Progenitor cell of endocrine pancreas (in vitro differentiated cells): ENCODE results near the gene SYT15B. TPM values are rescaled to one million over a fixed set of nuclear protein-coding genes. Genes with fewer than 3 reads are reported as not detected.
A peak's percentile ranks its signal among the peaks of the same experiment; 100 is the strongest.
"Not testable (repeated sequence)": the region's sequence is repeated elsewhere in the genome, so short reads cannot be mapped to it uniquely, and the experiment has no call there.

ENCODE experiments used
- DNase-seq: peaks from one replicate; pipeline ENCODE4 v3.0.0; 2021; ENCODE audit warnings: low spot score; ENCODE audit not compliant: unreplicated experiment
- H3K27ac Mint-ChIP-seq: 2 replicates; pipeline ENCODE4 v1.8.0; 2021; ENCODE audit warnings: mild to moderate bottlenecking, moderate library complexity, mixed read lengths
- H3K27me3 Mint-ChIP-seq: 2 replicates; pipeline ENCODE4 v1.8.0; 2021; ENCODE audit warnings: mixed read lengths
- H3K36me3 Mint-ChIP-seq: 2 replicates; pipeline ENCODE4 v1.8.0; 2022; ENCODE audit warnings: mixed read lengths; ENCODE audit not compliant: insufficient read depth
- H3K4me1 Mint-ChIP-seq: 2 replicates; pipeline ENCODE4 v1.8.0; 2021; ENCODE audit warnings: low read depth, mixed read lengths
- H3K4me3 Mint-ChIP-seq: 2 replicates; pipeline ENCODE4 v1.8.0; 2021; ENCODE audit warnings: low read depth, mild to moderate bottlenecking, moderate library complexity, mixed read lengths
- H3K9me3 Mint-ChIP-seq: 2 replicates; pipeline ENCODE4 v1.8.0; 2021; ENCODE audit warnings: low read depth, mixed read lengths
- total RNA-seq: library from RNA; stranded (reverse); gene quantifications from 2 replicates; pipeline ENCODE4 v1.2.1, GENCODE V29; 2021

The SYT15B gene
- total RNA-seq, 1 donor from 2014 or later = 0.36 TPM

GRCh38 chr10:47753871-47754270, 9.5 kb downstream of the SYT15B start:
- not testable (repeated sequence) for H3K27me3 Mint-ChIP-seq, H3K36me3 Mint-ChIP-seq, H3K9me3 Mint-ChIP-seq, H3K27ac Mint-ChIP-seq, H3K4me1 Mint-ChIP-seq, H3K4me3 Mint-ChIP-seq, DNase-seq

DNA sequence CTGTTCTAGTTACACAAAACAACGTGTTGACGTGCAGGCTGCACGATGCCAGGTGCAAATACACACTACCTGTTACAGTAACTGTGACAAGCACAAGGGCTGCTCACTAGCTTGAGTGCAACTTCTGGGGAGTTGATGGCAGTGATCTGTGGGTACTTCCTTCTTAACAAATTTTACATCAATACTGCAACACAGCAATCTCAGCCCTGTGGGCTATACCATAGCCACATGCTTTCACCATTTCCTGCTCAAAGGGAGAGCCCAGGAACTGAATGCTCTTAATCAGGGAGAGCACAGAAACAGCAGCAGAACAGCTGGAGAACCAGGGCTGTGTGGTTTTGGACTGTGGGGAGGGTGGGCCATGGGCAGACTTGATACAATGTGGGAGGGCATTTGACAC, 10.2 kb downstream of the SYT15B start:
- not testable (repeated sequence) for H3K9me3 Mint-ChIP-seq, H3K27me3 Mint-ChIP-seq, H3K36me3 Mint-ChIP-seq, DNase-seq, H3K4me3 Mint-ChIP-seq, H3K4me1 Mint-ChIP-seq, H3K27ac Mint-ChIP-seq

GRCh38 chr10:47751821-47752220, 11.6 kb downstream of the SYT15B start:
- H3K4me3 Mint-ChIP-seq, DNase-seq, H3K36me3 Mint-ChIP-seq, H3K4me1 Mint-ChIP-seq, H3K27ac Mint-ChIP-seq, H3K27me3 Mint-ChIP-seq, H3K9me3 Mint-ChIP-seq: not testable (repeated sequence)

GRCh38 chr10:47750360-47750759, 13.0 kb downstream of the SYT15B start:
- not testable (repeated sequence) for H3K4me1 Mint-ChIP-seq, H3K9me3 Mint-ChIP-seq, DNase-seq, H3K4me3 Mint-ChIP-seq, H3K27me3 Mint-ChIP-seq, H3K36me3 Mint-ChIP-seq, H3K27ac Mint-ChIP-seq

GRCh38 chr10:47746780-47747376, 16.5 kb downstream of the SYT15B start:
- H3K27ac Mint-ChIP-seq, H3K27me3 Mint-ChIP-seq, H3K4me3 Mint-ChIP-seq, H3K9me3 Mint-ChIP-seq, DNase-seq, H3K36me3 Mint-ChIP-seq, H3K4me1 Mint-ChIP-seq: not testable (repeated sequence)

- not testable (repeated sequence) for H3K4me1 Mint-ChIP-seq, H3K36me3 Mint-ChIP-seq, H3K27ac Mint-ChIP-seq, H3K27me3 Mint-ChIP-seq, DNase-seq, H3K9me3 Mint-ChIP-seq, H3K4me3 Mint-ChIP-seq
These were observed 18.5 kb downstream of the SYT15B start for GRCh38 chr10:47744881-47745280.

DNA sequence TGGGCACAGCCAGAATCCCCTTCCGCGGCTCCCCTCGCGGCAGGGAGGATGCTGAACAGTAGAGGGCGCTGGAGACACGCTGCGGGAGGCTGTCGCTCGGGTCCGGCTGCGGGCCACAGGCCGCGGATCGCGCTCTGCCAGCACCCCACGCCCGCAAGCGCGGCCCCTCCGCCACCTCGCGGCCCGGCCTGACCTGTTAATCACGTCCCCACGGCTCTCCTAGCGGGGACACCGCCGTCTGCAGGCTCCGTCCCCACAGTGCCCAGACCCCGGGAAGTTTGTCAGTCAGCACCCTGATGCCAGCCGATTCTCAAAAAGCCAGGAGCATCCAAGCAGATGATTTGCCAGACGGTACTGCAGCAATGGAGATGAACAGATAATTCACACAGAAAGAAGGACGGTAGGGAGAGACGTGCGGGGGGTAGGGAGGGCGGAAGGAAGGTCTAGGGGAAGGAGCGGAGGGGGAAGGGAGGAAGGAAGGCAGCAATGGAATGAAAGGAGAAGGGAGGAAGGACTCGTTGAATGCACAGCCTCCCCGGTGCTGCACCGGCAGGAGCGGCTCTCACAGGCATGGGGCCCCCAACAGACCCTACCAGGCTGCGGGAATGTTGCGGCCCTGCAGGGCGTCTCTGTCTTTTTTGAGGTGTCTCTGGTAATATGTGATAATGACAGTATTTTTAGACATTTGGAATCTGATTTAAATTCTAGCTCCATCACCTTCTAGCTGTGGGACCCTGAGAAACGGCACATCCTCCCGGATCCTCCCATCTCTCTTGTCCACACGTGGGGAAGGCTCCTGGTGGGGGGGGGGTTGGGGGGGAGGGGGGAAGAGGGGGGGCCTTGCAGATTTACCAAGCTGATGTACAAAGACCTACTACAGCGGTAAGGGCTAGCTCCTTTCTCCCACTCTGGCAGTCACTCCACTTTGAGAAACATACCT, 19.5 kb downstream of the SYT15B start:
- peak overlapping the region; percentile 19 for H3K4me3 Mint-ChIP-seq
- DNase-seq = peak; percentile 36
- H3K36me3 Mint-ChIP-seq, H3K27me3 Mint-ChIP-seq, H3K27ac Mint-ChIP-seq, H3K4me1 Mint-ChIP-seq, H3K9me3 Mint-ChIP-seq: not testable (repeated sequence)

DNA sequence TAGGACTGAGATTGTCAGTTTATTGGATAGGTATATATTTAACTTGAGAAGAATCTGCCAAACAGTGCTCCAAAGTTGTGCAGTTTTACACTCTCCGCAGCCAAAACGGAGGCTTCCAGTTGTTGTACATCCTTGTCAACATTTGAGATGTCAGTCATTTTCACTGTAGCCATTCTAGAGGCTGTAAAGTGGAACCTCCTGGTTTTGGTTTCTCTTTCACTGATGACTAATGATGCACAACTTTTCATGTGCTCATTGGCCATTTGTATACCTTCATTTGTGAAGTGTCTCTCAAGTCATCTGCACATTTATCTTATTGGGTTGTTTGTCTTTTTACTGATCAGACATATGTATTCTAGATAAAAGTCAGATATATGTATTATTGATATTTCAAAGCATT, 22.5 kb downstream of the SYT15B start:
- H3K27ac Mint-ChIP-seq, DNase-seq, H3K9me3 Mint-ChIP-seq, H3K36me3 Mint-ChIP-seq, H3K4me1 Mint-ChIP-seq, H3K4me3 Mint-ChIP-seq, H3K27me3 Mint-ChIP-seq: not testable (repeated sequence)

DNA sequence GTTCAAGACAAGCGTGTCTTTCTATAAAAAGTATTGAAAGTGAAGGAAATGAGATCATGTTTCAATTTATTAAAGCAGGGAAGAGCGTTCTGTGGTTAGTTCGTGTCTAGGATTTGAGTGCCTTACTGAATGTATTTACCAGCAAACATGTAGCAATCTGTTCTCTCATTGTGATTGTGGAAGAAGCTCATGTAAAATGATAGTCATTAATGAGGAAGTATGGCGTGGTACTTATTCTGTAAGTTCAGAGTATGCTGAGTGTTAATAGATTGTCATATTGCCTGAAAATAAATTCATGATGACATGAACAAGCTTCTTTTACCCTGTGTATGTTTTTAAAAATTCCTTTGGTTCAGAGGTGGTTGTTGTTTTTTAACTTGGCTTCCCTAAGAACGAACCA, 32.5 kb downstream of the SYT15B start:
- not testable (repeated sequence) for H3K27ac Mint-ChIP-seq, DNase-seq, H3K4me1 Mint-ChIP-seq, H3K4me3 Mint-ChIP-seq, H3K27me3 Mint-ChIP-seq, H3K9me3 Mint-ChIP-seq, H3K36me3 Mint-ChIP-seq

DNA sequence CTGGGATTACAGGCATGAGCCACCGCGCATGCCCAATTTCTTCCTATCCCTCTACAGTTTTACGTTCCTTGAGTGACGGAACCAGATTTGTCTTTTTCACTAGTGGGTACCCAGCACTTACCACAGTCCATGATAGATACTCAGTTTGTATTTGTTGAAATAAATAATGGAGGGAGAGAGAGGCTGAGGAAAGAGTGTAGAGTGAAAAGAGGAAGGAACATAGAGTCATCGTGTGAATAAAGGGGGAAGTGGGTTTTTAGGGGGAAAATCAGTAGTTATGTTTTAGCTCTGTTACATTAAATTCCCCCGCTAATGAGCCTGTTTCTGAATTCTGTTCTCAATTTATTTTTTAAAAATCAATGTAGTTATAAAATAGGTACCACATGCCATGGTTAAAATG, 37.7 kb downstream of the SYT15B start:
- H3K27ac Mint-ChIP-seq, H3K9me3 Mint-ChIP-seq, H3K27me3 Mint-ChIP-seq, H3K4me3 Mint-ChIP-seq, H3K36me3 Mint-ChIP-seq, H3K4me1 Mint-ChIP-seq, DNase-seq: not testable (repeated sequence)

GRCh38 chr10:47725047-47725446, 38.3 kb downstream of the SYT15B start:
- DNase-seq, H3K9me3 Mint-ChIP-seq, H3K27ac Mint-ChIP-seq, H3K27me3 Mint-ChIP-seq, H3K36me3 Mint-ChIP-seq, H3K4me3 Mint-ChIP-seq, H3K4me1 Mint-ChIP-seq: not testable (repeated sequence)

- H3K9me3 Mint-ChIP-seq, H3K4me3 Mint-ChIP-seq, H3K4me1 Mint-ChIP-seq, H3K27ac Mint-ChIP-seq, H3K27me3 Mint-ChIP-seq, DNase-seq, H3K36me3 Mint-ChIP-seq: not testable (repeated sequence)
These were observed 39.3 kb downstream of the SYT15B start for GRCh38 chr10:47724119-47724518.

DNA sequence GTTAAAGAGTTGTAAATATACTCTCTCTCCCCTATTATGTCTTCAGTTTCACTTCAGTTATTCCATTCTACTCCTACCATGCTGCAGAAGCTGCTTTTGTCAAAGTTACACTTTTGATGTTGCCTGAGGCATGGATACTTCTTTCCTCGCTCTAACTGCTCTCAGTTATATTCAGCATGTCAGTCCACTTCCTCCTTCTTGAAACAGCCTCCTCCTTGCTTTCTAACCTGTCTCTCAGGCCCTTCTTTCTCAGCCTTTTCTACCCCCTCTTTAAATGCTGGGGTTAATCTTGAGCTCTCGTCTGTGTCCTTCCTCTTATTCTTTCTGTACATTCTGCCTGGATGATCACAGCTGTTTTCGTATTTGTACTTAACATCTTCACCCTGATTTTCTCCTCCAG, 40.0 kb downstream of the SYT15B start:
- DNase-seq, H3K9me3 Mint-ChIP-seq, H3K27me3 Mint-ChIP-seq, H3K4me3 Mint-ChIP-seq, H3K27ac Mint-ChIP-seq, H3K4me1 Mint-ChIP-seq, H3K36me3 Mint-ChIP-seq: not testable (repeated sequence)
